Measurements from ENCODE around the gene NPAS3.

Gene NPAS3

DNA sequence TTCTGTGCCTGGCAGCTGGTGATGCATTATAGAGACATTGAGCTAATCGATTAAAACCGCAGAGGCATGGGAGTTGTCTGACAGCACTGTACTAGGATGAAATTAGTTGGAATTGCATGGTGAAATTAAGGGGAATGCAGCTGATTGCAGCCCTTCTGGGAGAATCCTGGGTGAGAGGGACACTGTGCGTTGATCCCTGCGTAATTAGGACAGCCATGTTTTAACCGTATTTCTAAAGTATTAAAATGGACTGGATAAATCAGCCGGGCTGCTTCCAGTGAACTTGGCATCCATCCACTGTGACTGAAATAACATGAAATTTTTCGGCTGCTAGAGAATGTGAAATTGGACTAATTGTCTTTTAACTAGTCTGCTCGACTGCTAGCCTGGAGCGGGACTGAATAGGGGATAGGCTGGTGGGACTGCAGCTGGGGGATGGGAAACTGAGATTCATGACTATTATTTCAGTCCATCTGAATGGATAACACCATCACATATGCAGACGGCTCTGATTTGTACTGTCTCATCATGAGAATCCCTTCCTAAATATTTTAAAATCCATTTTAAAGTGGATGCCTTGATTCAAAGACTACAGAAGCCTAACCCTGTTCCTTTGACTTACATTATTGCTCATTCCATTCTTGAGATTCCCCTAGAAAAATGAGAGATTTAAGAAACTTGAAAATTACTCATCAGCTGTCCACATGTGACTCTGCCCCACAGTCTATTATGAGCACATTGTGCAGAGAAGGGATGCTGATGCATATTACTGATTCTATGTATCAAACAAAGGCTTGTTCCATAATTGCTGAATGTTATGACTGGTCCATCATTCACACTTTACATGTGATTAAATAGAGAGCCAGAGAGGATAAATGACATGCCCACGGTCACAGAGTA is 343.9 kb downstream of the NPAS3 start:
- no peak for DNase-seq (ENCODE audit: low read depth)
- in situ Hi-C loops (cut with HindIII; ENCODE audit: low sequenced_read_pairs) = no loop called here
- TF ChIP-seq, protein P1, sequence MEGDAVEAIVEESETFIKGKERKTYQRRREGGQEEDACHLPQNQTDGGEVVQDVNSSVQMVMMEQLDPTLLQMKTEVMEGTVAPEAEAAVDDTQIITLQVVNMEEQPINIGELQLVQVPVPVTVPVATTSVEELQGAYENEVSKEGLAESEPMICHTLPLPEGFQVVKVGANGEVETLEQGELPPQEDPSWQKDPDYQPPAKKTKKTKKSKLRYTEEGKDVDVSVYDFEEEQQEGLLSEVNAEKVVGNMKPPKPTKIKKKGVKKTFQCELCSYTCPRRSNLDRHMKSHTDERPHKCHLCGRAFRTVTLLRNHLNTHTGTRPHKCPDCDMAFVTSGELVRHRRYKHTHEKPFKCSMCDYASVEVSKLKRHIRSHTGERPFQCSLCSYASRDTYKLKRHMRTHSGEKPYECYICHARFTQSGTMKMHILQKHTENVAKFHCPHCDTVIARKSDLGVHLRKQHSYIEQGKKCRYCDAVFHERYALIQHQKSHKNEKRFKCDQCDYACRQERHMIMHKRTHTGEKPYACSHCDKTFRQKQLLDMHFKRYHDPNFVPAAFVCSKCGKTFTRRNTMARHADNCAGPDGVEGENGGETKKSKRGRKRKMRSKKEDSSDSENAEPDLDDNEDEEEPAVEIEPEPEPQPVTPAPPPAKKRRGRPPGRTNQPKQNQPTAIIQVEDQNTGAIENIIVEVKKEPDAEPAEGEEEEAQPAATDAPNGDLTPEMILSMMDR (IDR thresholded peaks at IDR 0.05; ENCODE audit: low read depth, low read length, missing control alignments) = no peak
- H3K4me3 ChIP-seq (ENCODE audit: low read depth, low read length) = no peak overlapping the region

DNA sequence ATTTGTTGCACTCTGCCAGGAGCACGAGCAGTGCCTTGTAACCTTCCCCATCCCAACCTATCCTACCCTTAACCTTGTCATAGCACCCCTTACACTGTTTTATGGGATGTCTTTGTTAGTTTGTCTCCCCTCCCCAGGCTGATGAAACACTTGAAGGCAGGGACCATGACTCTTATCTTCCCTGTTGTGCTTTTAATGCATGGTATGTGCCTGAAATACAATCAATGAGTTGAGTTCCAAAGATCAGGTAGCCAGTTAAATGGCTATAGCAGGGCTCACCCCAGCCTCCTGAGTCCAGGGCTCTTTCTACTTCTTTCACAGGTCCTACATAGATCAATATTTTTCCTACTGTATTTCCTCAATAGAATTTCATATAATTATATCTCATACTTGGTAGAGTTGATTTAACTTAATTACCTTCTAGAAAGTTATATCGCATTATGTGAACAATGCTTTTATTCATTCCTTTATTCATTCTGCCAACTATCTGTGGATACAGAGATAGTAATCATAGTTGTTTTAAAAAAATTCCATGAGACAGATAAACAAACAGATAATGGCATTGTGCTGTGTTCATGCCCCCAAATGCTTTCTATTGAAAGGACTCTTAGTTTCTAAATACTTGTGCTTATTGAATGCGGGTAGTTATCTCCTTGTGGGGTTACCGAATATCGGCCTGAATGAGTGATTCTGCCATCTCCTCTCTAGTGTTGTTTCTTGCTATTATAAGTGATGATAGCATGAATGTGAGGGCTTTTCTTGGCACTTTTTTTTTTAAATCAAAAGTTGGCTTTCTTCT is 347.4 kb downstream of the NPAS3 start:
- no peak for DNase-seq (ENCODE audit: low read depth)
- TF ChIP-seq, protein P1 (IDR thresholded peaks at IDR 0.05; ENCODE audit: low read depth, low read length, missing control alignments) = no peak
- no peak overlapping the region for H3K4me3 ChIP-seq (ENCODE audit: low read depth, low read length)
- in situ Hi-C loops (cut with HindIII; ENCODE audit: low sequenced_read_pairs) = no loop called here

DNA sequence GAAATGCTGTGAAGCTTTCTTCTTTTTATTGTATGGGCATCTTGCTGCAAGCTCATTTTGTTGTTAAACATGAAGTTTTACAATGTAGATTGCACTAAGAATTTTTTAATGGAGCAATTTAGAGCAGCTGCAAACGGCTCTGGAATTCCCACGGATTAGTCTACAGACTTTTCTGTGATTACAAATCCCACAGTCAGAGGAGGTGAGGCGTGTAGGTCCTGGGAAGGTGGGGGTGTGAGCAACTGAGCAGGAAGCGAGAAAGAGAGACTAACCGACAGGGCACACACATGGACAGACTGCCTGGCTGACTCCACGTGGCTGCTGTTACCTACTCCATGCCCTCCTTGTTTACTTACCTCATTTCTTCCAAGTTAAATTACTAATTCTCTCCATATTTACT is 348.5 kb downstream of the NPAS3 start:
- in situ Hi-C loops (cut with HindIII; ENCODE audit: low sequenced_read_pairs) = no loop called here
- DNase-seq (ENCODE audit: low read depth) = no peak
- TF ChIP-seq, protein P1 (IDR thresholded peaks at IDR 0.05; ENCODE audit: low read depth, low read length, missing control alignments) = no peak

DNA sequence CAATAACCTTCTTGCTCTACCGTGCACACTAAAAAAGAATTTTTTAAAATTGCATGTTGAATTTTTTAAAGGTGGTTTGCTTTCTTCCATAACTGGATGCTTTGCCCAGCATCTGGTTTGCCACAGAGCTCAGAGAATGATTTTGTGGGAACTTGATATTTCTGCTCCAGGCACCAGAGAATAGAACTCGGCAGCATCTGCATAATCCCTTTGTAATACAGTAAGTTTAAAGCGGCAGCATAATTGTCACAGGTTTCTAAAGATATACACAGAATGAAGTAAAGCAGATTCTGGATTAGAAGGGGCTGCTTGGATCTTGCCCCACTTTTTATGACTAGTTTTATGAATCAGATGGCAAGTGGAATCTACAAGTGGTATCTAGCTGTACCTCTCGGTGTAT is 352.0 kb downstream of the NPAS3 start:
- TF ChIP-seq, protein P1 (IDR thresholded peaks at IDR 0.05; ENCODE audit: low read depth, low read length, missing control alignments) = no peak
- in situ Hi-C loops (cut with HindIII; ENCODE audit: low sequenced_read_pairs) = no loop called here
- no peak overlapping the region for H3K4me3 ChIP-seq (ENCODE audit: low read depth, low read length)
- DNase-seq (ENCODE audit: low read depth) = no peak

More for the DNA sequence above, 348.5 kb downstream of the NPAS3 start:
- H3K4me3 ChIP-seq (ENCODE audit: low read depth, low read length) = no peak overlapping the region

DNA sequence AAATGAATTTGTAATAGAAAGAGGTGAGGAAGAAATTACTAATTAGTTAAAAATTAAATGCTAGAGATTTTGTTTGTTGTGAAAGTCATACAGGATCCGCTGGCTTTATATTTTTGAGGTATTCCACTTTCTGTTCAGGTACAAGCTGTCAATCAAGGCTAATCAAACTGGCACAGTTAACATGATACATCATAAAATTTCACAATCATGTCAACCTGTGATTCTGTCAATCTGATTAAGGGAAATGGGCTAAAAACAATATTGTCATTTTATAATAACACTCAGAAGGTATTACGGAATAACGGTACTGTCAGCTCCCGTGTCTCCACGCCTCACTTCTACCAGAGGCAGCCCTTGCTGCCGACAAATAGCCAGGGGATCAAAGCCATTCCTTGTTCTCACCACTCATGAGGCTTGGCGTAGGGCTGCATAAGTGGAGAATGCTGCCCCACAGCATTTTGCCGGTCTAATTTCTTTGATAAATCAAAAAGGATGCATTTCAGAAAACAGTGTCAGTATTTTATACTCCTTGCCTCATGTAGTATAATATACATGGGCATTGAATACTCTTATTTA is 352.9 kb downstream of the NPAS3 start:
- H3K4me3 ChIP-seq (ENCODE audit: low read depth, low read length) = no peak overlapping the region
- DNase-seq (ENCODE audit: low read depth) = no peak
- in situ Hi-C loops (cut with HindIII; ENCODE audit: low sequenced_read_pairs) = no loop called here
- TF ChIP-seq, protein P1 (IDR thresholded peaks at IDR 0.05; ENCODE audit: low read depth, low read length, missing control alignments) = no peak

DNA sequence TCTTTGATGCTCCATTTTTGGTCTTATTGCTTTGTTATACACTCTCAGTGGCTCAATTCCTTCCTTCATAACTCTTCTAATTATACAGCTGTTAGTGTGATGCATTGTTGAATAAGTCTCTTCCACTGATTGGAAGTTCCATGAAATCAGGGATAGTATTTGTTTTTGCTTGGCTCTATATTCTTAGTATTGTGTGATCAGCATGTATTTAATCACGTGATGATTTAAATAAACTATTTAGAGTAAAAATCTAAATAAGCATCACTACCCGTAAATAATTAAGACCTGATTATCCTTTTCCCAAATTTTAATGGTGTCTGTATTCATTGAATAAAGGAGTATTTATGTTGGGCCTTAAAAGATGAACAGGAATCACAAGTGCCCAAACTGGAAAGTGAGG is 355.7 kb downstream of the NPAS3 start:
- H3K4me3 ChIP-seq (ENCODE audit: low read depth, low read length) = no peak overlapping the region
- in situ Hi-C loops (cut with HindIII; ENCODE audit: low sequenced_read_pairs) = no loop called here
- DNase-seq (ENCODE audit: low read depth) = no peak
- TF ChIP-seq, protein P1 (IDR thresholded peaks at IDR 0.05; ENCODE audit: low read depth, low read length, missing control alignments) = no peak

Measured in astrocyte of the cerebellum (primary cell).